WTC11 (cell line): Measurements from ENCODE around the gene ESYT1. TPM values are rescaled to one million over a fixed set of nuclear protein-coding genes. Genes with fewer than 3 reads are reported as not detected.

Source experiments
- AR ChIP-seq: fragments of 250-450 bp; sonication (Bioruptor Pico); IDR thresholded peaks from 2 replicates; pipeline ENCODE4 v1.9.0; 2021; ENCODE audit warnings: mild to moderate bottlenecking
- ATF3 ChIP-seq: sonication (generic); formaldehyde crosslinking; conservative IDR thresholded peaks from 2 replicates; pipeline ENCODE4 v1.8.1; 2022; ENCODE audit warnings: mild to moderate bottlenecking, missing genetic modification reagents
- ATF6 ChIP-seq: sonication (generic); formaldehyde crosslinking; IDR thresholded peaks from 2 replicates; pipeline ENCODE4 v1.8.1; 2023; ENCODE audit warnings: mild to moderate bottlenecking, missing genetic modification reagents
- E2F5 ChIP-seq: sonication (generic); formaldehyde crosslinking; IDR thresholded peaks from 2 replicates; pipeline ENCODE4 v1.8.1; 2022; ENCODE audit warnings: mild to moderate bottlenecking, moderate library complexity, missing genetic modification reagents
- EMX1 ChIP-seq: fragments of 250-450 bp; sonication (Bioruptor Pico); IDR thresholded peaks from 2 replicates; pipeline ENCODE4 v1.8.0; 2021; ENCODE audit warnings: mild to moderate bottlenecking
- ERG ChIP-seq: fragments of 250-450 bp; sonication (Bioruptor Pico); IDR thresholded peaks from 2 replicates; pipeline ENCODE4 v1.8.0; 2021; ENCODE audit warnings: mild to moderate bottlenecking
- FOXP1 ChIP-seq: sonication (generic); formaldehyde crosslinking; IDR thresholded peaks from 2 replicates; pipeline ENCODE4 v1.8.0; 2022; ENCODE audit warnings: missing genetic modification reagents, mild to moderate bottlenecking, moderate library complexity, borderline replicate concordance
- GABPB1 ChIP-seq: sonication (generic); formaldehyde crosslinking; IDR thresholded peaks from 2 replicates; pipeline ENCODE4 v1.8.1; 2023; ENCODE audit warnings: mild to moderate bottlenecking, missing genetic modification reagents
- GRHL2 ChIP-seq: fragments of 250-450 bp; sonication (Bioruptor Pico); IDR thresholded peaks from 2 replicates; pipeline ENCODE4 v1.8.0; 2022; ENCODE audit warnings: mild to moderate bottlenecking, moderate library complexity; ENCODE audit not compliant: insufficient replicate concordance, severe bottlenecking
- GTF2I ChIP-seq: fragments of 250-450 bp; sonication (Bioruptor Pico); conservative IDR thresholded peaks from 2 replicates; pipeline ENCODE4 v1.4.0; 2021; ENCODE audit warnings: mild to moderate bottlenecking
- HMGA2 ChIP-seq: fragments of 250-450 bp; sonication (Bioruptor Pico); IDR thresholded peaks from 2 replicates; pipeline ENCODE4 v1.4.0; 2021; ENCODE audit warnings: mild to moderate bottlenecking, moderate library complexity
- HMGXB4 ChIP-seq: sonication (generic); formaldehyde crosslinking; IDR thresholded peaks from 2 replicates; pipeline ENCODE4 v1.8.1; 2023; ENCODE audit warnings: mild to moderate bottlenecking, moderate library complexity, missing genetic modification reagents
- IRF1 ChIP-seq: sonication (generic); formaldehyde crosslinking; IDR thresholded peaks from 2 replicates; pipeline ENCODE4 v1.8.0; 2023; ENCODE audit warnings: missing genetic modification reagents
- JAZF1 ChIP-seq: fragments of 250-450 bp; sonication (Bioruptor Pico); IDR thresholded peaks from 2 replicates; pipeline ENCODE4 v1.9.0; 2021; ENCODE audit warnings: moderate library complexity, mild to moderate bottlenecking, inconsistent platforms
- JUN ChIP-seq: sonication (generic); formaldehyde crosslinking; IDR thresholded peaks from 2 replicates; pipeline ENCODE4 v1.8.0; 2023; ENCODE audit warnings: mild to moderate bottlenecking, missing genetic modification reagents
- MAX ChIP-seq: sonication (generic); formaldehyde crosslinking; IDR thresholded peaks from 2 replicates; pipeline ENCODE4 v1.8.0; 2022; ENCODE audit warnings: mild to moderate bottlenecking, missing genetic modification reagents
- NR3C1 ChIP-seq: sonication (generic); formaldehyde crosslinking; conservative IDR thresholded peaks from 2 replicates; pipeline ENCODE4 v1.8.1; 2023; ENCODE audit warnings: low read depth, mild to moderate bottlenecking, missing genetic modification reagents
- PRRX2 ChIP-seq: fragments of 250-450 bp; sonication (Bioruptor Pico); IDR thresholded peaks from 2 replicates; pipeline ENCODE4 v1.8.0; 2021; ENCODE audit warnings: mild to moderate bottlenecking
- TEAD1 ChIP-seq: sonication (generic); formaldehyde crosslinking; IDR thresholded peaks from 2 replicates; pipeline ENCODE4 v1.8.0; 2022; ENCODE audit warnings: mild to moderate bottlenecking, missing genetic modification reagents
- TEAD4 ChIP-seq: sonication (generic); formaldehyde crosslinking; IDR thresholded peaks from 2 replicates; pipeline ENCODE4 v1.8.0; 2022; ENCODE audit warnings: mild to moderate bottlenecking, missing genetic modification reagents
- ZMAT4 ChIP-seq: fragments of 250-450 bp; sonication (Bioruptor Pico); IDR thresholded peaks from 2 replicates; pipeline ENCODE4 v1.9.0; 2021; ENCODE audit warnings: mild to moderate bottlenecking
- ZNF232 ChIP-seq: sonication (generic); formaldehyde crosslinking; IDR thresholded peaks from 2 replicates; pipeline ENCODE4 v1.8.0; 2022; ENCODE audit warnings: mild to moderate bottlenecking, missing genetic modification reagents
- ZNF532 ChIP-seq: fragments of 250-450 bp; sonication (Bioruptor Pico); IDR thresholded peaks from 2 replicates; pipeline ENCODE4 v1.9.0; 2021; ENCODE audit warnings: mild to moderate bottlenecking, borderline replicate concordance
- total RNA-seq: library from RNA; stranded (reverse); gene quantifications from 3 replicates; pipeline ENCODE4 v1.2.3, GENCODE V29; 2021

The ESYT1 gene
- total RNA-seq, 1 experiment from 2014 or later: 80.1 TPM

- peak; percentile 95; the same call in 1 of the 2 replicates for TF ChIP-seq ERG (CRISPR knock-in tag)
- TF ChIP-seq HMGXB4 (CRISPR knock-in tag): no peak
- TF ChIP-seq AR (CRISPR knock-in tag): peak; percentile 92
- no peak for TF ChIP-seq E2F5 (CRISPR knock-in tag)
- TF ChIP-seq GRHL2 (CRISPR knock-in tag): no peak
- TF ChIP-seq JAZF1 (CRISPR knock-in tag): no peak
- no peak for TF ChIP-seq ATF6 (CRISPR knock-in tag)
- TF ChIP-seq JUN (CRISPR knock-in tag): no peak; the same call in 1 of the 2 replicates
- TF ChIP-seq EMX1 (CRISPR knock-in tag): peak; percentile 94
- TF ChIP-seq PRRX2: peak; percentile 94
- peak; percentile 45 for TF ChIP-seq HMGA2 (CRISPR knock-in tag)
- no peak for TF ChIP-seq MAX (CRISPR knock-in tag)
- TF ChIP-seq GTF2I (CRISPR knock-in tag): no peak
- TF ChIP-seq ZNF532: peak; percentile 97
- TF ChIP-seq TEAD1 (CRISPR knock-in tag): peak; percentile 14
- TF ChIP-seq ZMAT4 (CRISPR knock-in tag): peak; percentile 87
- no peak for TF ChIP-seq NR3C1 (CRISPR knock-in tag)
- peak; percentile 38; the same call in 1 of the 2 replicates for TF ChIP-seq IRF1 (CRISPR knock-in tag)
- peak; percentile 39; the same call in 1 of the 2 replicates for TF ChIP-seq ZNF232 (CRISPR knock-in tag)
- TF ChIP-seq GABPB1 (CRISPR knock-in tag): peak; percentile 30; the same call in 1 of the 2 replicates
- TF ChIP-seq TEAD4 (CRISPR knock-in tag): no peak
- 0 out of 2 replicates have a peak, but pooled peaks have one; percentile 33 for TF ChIP-seq ATF3
- peak; percentile 77 for TF ChIP-seq FOXP1 (CRISPR knock-in tag)
These were observed 30.2 kb downstream of the ESYT1 start, which contains the start of gene MYL6 (continued) for GRCh38 chr12:56158029-56158925.
